Cardiac septum (tissue), 1 donor: ENCODE results near the gene F5. TPM values are rescaled to one million over a fixed set of nuclear protein-coding genes. Genes with fewer than 3 reads are reported as not detected.

ENCODE experiments used
- DNase-seq: peaks from one replicate; pipeline ENCODE4 v3.0.0-alpha.2; 2020; ENCODE audit warnings: low spot score
- intact Hi-C: fragments of 100-400 bp; cut with DNase I; formaldehyde crosslinking; loops from one replicate; pipeline ENCODE4 v1.14.0; 2022
- long read RNA-seq: library from polyadenylated mRNA; unstranded; transcript quantifications from one replicate; pipeline ENCODE4 v2.0.0, GENCODE V29; 2021
- total RNA-seq: library from RNA; stranded (reverse); fragmentation: NEBNext Ultra II Directional; extraction: Animal tissue kit (Norgen Biotek cat#: 25700); gene quantifications from one replicate; pipeline ENCODE4 v1.2.1, GENCODE V29; 2021
- donor health status: DM: no; HTN: no; CAD: no.

Gene F5
- total RNA-seq, result 0.97 TPM
- long read RNA-seq, partial matches to known transcripts, result 0 of 1 reads
- long read RNA-seq, other reads (novel, unspliced or antisense), result 1 of 1 reads

DNA sequence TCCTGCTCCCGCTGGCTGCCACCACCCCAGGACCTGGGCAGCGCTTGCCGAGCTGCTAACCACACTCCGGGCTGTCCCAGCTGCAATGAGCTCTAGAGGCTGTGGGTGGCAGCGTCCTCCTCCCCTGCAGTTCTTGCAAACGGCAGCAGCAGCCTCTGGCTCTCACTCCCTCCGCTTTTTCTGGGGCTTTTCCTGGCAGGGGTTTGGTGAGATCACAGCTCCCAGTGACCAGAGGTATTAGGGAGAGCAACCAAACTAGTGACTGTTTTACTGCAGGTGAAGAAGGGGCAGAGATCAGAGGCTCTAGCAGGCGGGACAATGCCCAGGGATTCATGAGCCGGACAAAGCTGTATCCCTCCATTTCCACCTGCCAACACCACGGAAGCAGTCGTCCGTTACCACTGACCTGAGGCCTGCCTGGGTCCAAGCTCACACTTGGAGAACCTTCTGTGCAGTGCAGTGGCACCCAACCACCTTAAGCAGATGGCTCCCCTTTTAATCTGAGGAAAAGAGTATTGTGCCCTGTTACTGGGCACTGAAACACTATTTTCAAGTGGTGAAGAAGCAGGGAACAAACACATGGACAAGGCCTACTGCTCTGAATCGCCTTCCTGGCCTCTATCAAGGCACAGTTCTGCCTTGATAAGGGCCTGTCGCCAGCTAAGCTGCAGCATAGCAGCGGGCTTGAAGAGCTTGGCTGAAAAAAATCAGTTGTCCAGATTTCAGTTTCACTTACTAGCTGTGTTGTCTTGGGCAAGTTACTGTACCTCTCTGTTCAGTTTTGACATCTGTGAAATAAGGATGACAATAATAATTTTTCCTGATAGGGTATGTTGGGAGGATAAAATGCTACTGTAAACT lies at the start of gene F5:
TSS of gene F5 (minus strand) at position 87 of the 861 bp plus-strand sequence. CDS start 95 bp downstream, outside the sequence.
- peak; percentile 89 for DNase-seq
- intact Hi-C loops, result no loop called here

DNA sequence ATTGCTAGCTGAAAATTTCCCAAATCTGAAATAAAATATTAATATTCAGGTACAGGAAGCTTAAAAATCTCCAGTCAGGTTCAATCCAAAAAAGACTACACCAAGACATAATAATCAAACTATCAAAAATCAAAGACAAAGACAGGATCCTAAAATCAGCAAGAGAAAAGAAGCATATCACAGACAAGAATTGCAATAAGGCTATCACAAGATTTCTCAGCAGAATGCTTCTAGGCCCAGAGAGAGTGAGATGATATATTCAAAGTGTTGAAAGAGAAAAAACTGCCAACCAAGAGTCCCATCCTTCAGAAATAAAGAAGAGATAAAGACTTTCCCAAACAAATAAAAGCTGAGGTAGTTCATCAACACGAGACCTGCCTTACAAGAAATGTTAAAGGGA lies 48.6 kb upstream of the F5 start:
- no peak for DNase-seq
- intact Hi-C loops, result no loop called here

DNA sequence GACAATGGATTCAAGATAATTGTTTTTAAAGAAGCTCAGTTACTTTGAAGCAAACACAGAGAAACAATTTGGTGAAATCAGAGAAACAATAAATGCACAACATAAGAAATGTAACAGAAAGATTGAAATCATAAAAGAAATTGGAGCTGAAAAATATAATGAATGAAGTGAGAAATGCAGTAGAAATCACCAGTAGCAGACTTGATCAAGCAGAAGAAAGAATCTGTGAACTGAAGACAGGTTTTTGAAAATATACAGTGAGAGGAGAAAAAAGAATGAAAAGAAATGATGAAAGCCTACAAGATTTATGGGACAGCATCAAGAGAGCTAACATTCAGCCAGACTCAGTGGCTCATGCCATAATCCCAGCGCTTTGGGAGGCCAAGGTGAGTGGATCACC lies 47.9 kb upstream of the F5 start:
- intact Hi-C loops, result no loop called here
- DNase-seq, result no peak

DNA sequence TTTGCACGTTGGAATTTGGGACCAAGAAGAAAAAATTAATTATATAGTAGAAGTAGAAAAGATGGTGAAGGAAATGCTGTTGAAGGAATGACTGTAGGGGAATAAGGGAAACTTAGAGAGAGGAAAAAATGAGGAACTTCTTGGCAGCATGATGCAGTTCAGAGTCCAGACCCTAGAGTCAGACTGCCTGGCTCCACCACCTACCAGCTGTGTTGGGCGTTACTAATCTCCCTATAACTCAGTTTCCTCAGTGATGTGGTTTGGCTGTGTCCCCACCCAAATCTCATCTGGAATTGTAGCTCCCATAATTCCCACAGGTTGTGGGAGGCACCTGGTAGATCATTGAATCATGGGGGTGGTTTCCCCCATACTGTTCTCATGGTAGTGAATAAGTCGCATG lies 45.0 kb upstream of the F5 start:
- intact Hi-C loops, result no loop called here
- no peak for DNase-seq

DNA sequence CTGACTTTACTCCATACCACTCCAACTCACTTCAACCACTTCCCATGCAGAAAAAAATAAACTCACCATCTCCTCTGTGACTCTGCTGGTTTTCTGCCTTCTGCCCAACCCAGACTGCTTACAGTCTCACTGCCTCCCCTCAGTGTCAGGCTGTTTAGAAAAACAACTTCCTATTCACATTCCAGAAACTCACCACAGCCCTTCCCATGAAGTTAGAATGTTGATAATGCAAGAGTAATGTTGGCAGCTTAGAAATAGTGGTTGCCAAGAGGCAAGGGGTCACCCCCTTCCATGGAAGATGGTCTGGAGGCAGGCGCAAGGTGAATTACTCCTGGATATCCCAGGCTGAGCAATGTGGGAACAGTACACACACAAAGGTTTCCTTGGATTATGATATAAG lies 43.7 kb upstream of the F5 start, which contains the start of gene SELP:
TSS of gene SELP (minus strand) at position 119 of the 400 bp plus-strand sequence. CDS start at position 69, 50 bp downstream.
- no peak for DNase-seq
- intact Hi-C loops, result no loop called here

DNA sequence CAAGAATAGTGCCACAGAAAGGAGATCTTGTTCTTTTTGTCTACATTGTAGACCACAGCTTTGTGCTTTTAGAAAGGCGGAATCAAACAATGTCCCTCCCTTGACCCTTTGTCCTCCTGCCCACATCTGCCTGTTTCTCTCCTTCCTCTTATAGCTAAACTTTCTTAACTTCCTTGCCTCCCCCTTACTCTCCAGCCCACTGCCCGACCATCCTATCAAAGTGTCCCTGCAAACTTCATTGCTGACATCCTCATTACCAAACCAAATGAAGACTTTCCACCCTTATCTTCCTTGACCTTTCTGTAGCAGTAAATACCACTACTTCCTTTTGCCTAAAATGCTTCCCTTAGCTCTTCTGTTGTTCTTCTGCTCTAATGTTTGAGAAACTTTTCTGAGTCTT lies 38.6 kb upstream of the F5 start:
- intact Hi-C loops, result no loop called here
- DNase-seq, result no peak

DNA sequence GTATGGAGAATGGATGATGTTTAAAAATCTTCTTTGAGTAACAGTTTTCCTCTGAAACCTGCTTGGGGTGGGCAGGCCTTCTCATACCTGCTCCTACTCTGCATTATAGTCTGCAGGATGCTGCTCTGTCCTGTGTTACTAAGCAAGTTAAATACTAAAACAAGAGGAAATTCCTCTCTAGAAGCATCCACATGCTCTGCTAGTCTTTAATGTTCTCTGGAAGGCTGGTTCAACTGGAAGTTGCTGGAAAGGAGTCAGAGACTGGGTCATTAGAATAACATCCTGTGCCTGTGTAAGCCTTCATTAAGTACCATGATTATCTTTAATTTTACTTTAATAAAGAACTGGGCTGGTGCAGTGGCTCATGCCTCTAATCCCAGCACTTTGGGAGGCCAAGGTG lies 37.8 kb upstream of the F5 start:
- intact Hi-C loops, result no loop called here
- no peak for DNase-seq

DNA sequence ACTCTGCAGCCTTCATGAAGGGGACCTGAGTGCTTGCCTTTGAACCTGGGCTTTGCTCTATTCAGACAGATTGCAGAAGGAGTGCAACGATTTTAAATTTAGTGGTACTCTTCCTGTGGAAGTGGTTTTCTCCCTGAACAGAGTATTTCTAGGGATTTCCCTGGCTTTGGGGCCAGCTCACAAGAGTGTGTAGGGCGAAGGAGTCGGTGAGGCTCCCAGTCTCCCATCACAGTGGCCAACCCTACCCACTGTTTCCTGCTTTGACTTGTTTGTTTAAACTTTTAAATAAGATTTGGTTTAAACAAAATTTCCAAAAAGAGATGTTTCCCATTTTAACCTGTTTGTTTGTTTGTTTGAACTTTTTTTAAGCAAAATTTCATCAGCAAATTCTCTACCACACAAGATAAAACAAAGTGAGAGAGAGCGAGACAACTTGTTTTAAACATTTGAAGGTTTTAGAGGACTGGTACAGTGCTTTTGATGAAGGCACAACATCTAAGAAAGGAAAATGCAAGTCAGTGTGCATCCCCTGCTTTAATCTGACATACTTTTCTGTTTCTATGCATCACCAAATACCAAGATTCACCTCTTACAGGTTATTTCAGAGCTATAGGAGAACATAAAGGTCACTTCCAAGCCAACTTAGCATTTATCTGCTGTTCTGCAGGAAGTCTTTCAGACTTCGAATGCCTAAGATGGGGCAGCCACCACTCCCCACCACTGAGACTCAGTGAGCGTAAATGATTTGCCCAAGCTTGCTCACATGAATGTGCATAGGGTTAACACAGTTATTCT lies 37.0 kb upstream of the F5 start:
- DNase-seq, result no peak
- intact Hi-C loops, result no loop called here

DNA sequence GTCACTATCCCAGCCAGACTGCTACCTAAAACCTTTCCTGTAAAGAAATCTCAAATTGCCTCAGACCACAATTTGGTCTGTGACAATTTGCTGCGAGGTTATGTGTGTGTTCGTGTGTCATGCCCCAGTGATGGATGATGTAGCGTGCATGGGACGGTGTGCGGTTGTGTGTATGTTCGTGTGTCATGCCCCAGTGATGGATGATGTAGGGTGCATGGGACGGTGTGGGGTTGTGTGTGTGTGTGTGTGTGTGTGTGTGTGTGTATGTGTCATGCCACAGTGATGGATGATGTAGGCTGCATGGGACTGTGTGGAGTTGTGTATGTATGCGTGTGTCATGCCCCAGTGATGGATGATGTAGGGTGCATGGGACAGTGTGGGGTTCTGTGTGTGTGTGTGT lies 34.3 kb upstream of the F5 start:
- DNase-seq, result no peak
- intact Hi-C loops, result no loop called here

DNA sequence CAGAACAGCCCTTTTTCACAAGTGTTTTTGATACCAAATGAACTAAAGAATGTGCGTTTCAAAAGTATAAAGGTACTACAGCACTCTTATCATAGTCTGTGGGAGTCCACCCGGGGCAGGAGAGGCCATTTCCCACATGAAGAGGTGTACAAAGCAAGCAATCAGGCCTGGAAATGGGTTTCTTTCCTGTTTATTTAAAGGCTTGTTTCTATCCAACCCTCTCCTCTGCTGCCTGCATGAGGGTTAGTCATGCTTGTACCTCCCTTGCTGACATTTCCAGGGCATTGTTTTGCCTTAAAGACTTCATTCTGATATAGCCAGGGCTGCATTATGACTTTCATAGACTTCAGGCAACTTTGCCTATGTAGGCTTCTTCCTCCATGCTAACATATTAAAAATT lies 32.1 kb upstream of the F5 start:
- DNase-seq, result no peak
- intact Hi-C loops, result no loop called here

DNA sequence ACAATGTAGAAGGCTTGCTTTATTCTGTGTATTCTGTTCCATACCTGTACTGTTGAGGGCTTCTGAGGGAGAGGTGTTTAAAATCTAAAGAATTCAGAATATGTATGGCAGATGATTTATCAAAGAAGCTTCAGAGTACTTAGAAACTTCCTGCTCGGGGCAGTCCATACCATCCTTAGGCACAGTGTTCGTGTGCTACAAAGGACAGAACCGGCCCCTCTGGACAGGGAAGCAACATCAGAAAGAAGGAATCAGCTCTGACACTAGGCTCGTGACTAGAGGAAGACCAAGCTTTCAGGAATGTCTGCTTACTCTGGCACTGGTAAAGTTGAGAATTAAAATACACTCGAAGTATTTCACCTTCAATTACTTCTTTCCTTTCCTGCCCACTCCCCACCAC lies 29.5 kb upstream of the F5 start:
- DNase-seq, result no peak
- intact Hi-C loops, result no loop called here

DNA sequence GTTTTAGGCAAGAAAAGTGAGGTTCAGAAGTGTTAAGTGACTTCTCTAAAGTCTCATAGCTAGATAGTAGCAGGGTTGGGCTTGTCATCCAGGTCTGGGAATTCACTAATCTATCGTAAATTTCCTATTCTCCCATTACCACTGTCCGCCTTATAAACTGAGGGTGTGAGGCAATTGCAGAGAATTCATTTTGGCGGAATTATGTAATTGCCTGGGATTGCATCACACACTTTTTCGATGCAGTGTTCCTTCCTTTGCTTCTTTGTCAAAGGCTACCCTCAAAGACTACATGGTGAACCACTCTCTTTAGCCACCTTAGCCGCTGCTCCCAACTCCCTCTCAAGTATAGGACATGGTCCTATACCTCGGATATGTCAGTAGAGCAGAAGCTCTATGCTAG lies 24.6 kb upstream of the F5 start:
- DNase-seq, result no peak
- intact Hi-C loops, result no loop called here

DNA sequence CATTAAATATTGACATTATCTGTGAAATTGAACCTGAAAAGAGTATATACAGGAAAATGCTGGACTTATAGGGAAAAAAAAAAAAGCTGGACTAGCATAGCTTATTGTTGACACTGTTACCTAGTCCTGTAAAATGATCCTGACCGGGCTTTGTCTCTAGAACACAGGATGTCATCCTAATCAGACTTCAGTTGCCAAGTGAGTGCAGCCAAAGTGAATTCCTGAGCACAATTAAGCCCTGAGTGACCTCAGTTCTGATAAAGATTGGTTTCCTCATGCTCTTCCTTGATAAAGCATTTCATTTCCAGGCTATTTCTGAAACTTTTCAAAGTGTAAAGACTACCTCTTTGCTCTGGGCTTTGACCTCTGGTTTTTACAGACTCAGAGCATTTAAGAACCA lies 23.8 kb upstream of the F5 start:
- intact Hi-C loops, result no loop called here
- no peak for DNase-seq

DNA sequence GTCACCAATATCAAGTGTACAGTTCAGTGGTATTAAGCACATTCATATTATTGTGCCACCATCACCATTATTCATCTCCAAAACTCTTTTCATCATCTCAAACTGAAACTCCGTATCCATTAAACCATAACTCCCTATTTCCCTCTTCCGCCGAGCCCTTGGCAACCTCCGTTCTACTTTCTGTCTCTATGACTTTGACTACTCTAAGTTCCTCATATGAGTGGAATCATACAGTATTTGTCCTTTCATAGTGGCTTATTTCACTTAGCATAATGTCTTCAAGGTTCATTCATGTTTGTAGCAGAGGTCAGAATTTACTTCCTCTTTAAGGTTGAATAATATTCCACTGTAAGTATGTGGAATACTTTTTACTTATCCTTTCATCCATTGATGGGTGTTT lies 21.9 kb upstream of the F5 start:
- intact Hi-C loops, result no loop called here
- no peak for DNase-seq

DNA sequence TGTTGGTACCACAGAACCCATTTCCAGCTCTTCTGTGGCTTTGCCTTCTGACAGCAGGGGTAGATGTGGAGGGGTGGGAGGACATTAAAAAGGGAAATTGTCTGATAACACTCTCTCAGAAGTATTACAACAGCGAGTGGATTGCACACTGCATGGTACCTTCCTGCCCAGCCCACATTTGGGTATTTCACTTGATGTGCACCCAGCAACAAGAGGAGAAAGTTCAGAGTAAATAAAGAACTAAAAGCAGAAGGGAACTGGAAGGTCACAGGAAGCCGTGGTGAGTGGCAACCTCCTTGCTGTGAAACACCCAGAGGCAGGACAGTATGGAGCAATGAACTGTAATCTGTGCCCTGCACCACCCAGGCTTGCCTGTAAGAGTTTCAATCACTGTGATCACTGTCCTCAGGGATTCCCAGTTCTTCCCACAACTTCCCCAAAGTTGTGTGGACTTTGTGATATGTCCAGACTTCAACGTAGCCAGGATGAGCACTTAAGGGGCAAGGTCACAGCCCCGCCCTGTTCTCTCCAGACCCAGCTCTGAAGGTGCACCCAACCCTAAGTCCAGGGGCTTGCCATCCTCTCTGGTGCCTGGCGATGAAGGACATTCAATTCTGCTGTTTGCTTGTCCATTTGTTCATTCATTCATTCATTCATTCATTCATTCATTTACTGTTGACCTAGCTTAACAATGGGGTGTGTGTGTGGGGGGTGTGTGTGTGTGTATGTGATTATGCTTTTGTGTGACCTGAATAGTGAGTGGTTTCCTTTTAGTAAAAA lies 18.7 kb upstream of the F5 start:
- peak; percentile 86 for DNase-seq
- intact Hi-C loops, result loop anchor here (5.0 kb wide), 1 partner anchor 107 kb away; the partner anchor contains the start of gene SELL

DNA sequence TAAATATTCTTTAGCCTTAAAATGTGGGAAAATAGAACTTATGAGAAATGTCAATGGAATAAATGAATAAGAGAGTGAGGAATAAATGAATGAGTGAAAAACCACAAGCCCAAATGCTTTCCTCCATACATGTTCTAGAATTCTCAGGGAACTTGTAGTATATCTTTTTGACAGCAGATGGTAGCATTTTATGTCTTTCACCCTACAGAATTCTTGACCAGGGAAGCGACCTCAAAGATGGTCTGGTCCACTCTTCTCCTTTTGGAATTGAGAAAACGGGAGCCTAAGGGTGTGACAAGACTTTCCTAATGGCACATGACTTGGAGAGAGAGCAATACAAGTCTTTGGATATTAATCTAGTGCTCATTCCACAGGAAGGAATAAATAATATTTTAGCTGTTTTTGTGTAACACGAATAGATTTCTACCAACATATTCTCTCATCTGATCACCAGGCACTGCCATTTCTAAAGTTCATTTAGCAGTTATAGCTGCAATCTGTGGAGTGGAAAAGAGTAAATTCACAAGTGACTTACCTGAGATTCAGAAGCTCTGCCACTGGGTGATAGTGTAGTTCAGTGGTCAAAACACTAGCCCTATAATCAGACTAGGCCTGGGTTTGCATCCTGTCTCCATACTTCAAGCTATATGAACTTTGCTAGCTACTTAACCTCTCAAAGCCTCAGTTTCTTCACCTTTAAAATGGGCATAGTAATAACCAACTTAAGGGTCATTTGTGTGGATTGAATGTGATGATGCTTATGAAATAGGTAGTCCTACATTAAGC lies 15.0 kb upstream of the F5 start:
- DNase-seq, result no peak
- intact Hi-C loops, result loop anchor here (2.0 to 5.0 kb wide), 2 partner anchors 111 to 208 kb away; partner anchors contain the start of gene SELL

DNA sequence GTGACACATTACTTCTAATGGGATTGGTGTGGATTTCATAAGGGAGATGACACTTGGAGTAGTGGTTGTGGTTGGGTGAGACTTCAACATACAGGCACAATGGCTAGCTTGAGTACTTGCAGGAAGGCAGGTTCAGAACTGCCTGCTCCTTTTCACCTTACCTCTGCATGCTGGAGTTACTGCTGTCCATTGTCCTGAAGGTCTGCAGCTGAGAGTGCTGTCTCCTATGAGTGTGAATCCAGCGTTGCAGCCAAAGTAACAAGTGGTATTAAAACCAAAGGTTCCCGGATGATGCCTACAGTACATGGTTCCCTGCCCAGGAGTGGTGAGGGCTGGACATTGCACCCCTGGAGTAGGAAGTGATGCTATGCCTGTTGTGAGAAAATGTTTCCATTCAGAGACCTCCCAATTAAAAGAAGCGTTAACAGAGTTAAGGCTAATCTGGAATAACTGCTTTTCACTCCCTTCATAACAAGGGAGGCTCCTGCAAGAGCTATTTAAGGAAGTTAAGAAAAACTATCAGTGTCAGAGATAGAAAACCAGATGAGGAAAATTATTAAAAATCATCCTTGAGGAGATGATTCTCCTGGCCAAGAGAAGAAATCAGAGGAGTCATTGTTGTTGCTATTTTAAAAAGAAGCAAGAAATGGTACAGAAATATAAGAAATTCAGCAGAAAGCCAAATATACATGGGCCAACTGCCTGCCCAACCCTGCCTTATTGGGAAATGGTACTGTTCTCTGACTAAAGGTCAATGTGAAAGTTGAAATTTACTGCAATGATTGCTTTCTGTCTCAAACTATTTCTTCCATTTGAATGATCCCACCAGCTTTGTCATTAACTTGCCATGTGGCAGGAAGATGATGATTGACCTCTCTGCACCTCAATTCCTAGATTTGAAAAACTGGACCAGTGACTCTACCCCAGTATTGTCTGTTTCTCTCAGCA lies 9.8 kb upstream of the F5 start:
- no peak for DNase-seq

DNA sequence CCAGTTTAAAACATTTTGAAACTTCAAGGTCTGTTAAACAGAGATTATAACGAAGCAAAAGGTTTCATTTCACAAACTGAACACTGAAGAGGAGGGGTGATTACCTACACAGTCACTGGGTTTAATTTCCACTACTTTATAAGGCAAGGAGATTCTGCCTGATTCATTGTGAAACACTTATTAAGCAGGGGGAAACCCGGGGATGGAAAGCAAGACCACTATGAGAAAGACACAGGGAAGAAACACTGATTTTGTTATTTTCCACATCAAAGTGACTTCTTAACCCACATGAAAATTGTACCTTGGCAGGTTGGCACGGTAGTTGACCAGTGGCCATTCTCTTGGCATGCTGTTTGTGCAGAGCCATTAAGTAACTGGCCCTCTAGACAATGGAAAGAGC lies 8.1 kb upstream of the F5 start:
- DNase-seq, result no peak
- intact Hi-C loops, result no loop called here

More for the DNA sequence above, 9.8 kb upstream of the F5 start:
- intact Hi-C loops, result no loop called here
